Endothelial cell (in vitro differentiated cells): Measurements from ENCODE around the gene MRPS2. TPM values are rescaled to one million over a fixed set of nuclear protein-coding genes. Genes with fewer than 3 reads are reported as not detected.
"Not testable (repeated sequence)": the region's sequence is repeated elsewhere in the genome, so short reads cannot be mapped to it uniquely, and the experiment has no call there.

Experiments used
- DNase-seq: peaks from one replicate; pipeline ENCODE4 v3.0.0; 2021; ENCODE audit warnings: low spot score
- H3K27ac Mint-ChIP-seq: one replicate; pipeline ENCODE4 v1.8.0; 2021; ENCODE audit warnings: mixed read lengths, inconsistent platforms; ENCODE audit not compliant: unreplicated experiment
- H3K27me3 Mint-ChIP-seq: one replicate; pipeline ENCODE4 v1.8.0; 2021; ENCODE audit warnings: mild to moderate bottlenecking, moderate library complexity, mixed read lengths, inconsistent platforms; ENCODE audit not compliant: unreplicated experiment
- H3K36me3 Mint-ChIP-seq: one replicate; pipeline ENCODE4 v1.8.0; 2021; ENCODE audit warnings: mild to moderate bottlenecking, low read depth, mixed read lengths, inconsistent platforms; ENCODE audit not compliant: unreplicated experiment
- H3K4me1 Mint-ChIP-seq: one replicate; pipeline ENCODE4 v1.8.0; 2021; ENCODE audit warnings: mild to moderate bottlenecking, mixed read lengths, inconsistent platforms; ENCODE audit not compliant: unreplicated experiment
- H3K4me3 Mint-ChIP-seq: one replicate; pipeline ENCODE4 v1.8.0; 2021; ENCODE audit warnings: mild to moderate bottlenecking, mixed read lengths, inconsistent platforms; ENCODE audit not compliant: unreplicated experiment
- H3K9me3 Mint-ChIP-seq: one replicate; pipeline ENCODE4 v1.8.0; 2021; ENCODE audit warnings: mixed read lengths, inconsistent platforms; ENCODE audit not compliant: unreplicated experiment
- CTCF ChIP-seq: fragments of 200-600 bp; sonication (generic); IDR thresholded peaks from one replicate; pipeline ENCODE4 v1.5.0; 2021; ENCODE audit warnings: antibody characterized with exemption; ENCODE audit not compliant: unreplicated experiment
- total RNA-seq: library from RNA; stranded (reverse); fragmentation: NEBNext Ultra II Directional; extraction: Animal tissue kit (Norgen Biotek cat#: 25700); gene quantifications from one replicate; pipeline ENCODE4 v1.2.1, GENCODE V29; 2021; ENCODE audit not compliant: unreplicated experiment

The MRPS2 gene
- total RNA-seq, 1 donor from 2014 or later: 42.8 TPM

- Mint-ChIP-seq H3K27ac (no peak overlapping the region), H3K27me3 (no peaks in the 10 kb centered on the region), H3K36me3 (no peaks in the 10 kb centered on the region), H3K9me3 (no peaks in the 10 kb centered on the region), H3K4me3 (no peak overlapping the region), H3K4me1 (peaks cover 7% of the 10 kb centered on the region)
- TF ChIP-seq CTCF: no peak
- no peak for DNase-seq
Measured at GRCh38 chr9:135536216-135536615, 35.7 kb downstream of the MRPS2 start.

- not testable (repeated sequence) for H3K27me3 Mint-ChIP-seq, H3K36me3 Mint-ChIP-seq, H3K27ac Mint-ChIP-seq, DNase-seq, H3K4me3 Mint-ChIP-seq, H3K4me1 Mint-ChIP-seq, H3K9me3 Mint-ChIP-seq
Measured at GRCh38 chr9:135543262-135543894, 42.9 kb downstream of the MRPS2 start.

GRCh38 chr9:135544981-135545635, 44.6 kb downstream of the MRPS2 start:
- TF ChIP-seq CTCF: no peak
- no peak overlapping the region for H3K27ac Mint-ChIP-seq
- no peaks in the 10 kb centered on the region for H3K4me1 Mint-ChIP-seq
- H3K9me3 Mint-ChIP-seq: no peaks in the 10 kb centered on the region
- no peak overlapping the region for H3K4me3 Mint-ChIP-seq
- DNase-seq: no peak
- peaks cover 4% of the 10 kb centered on the region for H3K27me3 Mint-ChIP-seq
- no peaks in the 10 kb centered on the region for H3K36me3 Mint-ChIP-seq

- not testable (repeated sequence) for H3K27ac Mint-ChIP-seq, H3K4me1 Mint-ChIP-seq, H3K9me3 Mint-ChIP-seq, H3K4me3 Mint-ChIP-seq, H3K27me3 Mint-ChIP-seq, H3K36me3 Mint-ChIP-seq, DNase-seq
Measured at GRCh38 chr9:135545646-135546176, 45.2 kb downstream of the MRPS2 start, which contains the start of gene OBP2A. Gene OBP2A (plus strand): TSS chr9:135546126. CDS start chr9:135546181, 55 bp downstream.

GRCh38 chr9:135546792-135547617, 46.5 kb downstream of the MRPS2 start:
- H3K4me3 Mint-ChIP-seq, H3K4me1 Mint-ChIP-seq, H3K27me3 Mint-ChIP-seq, H3K27ac Mint-ChIP-seq, H3K36me3 Mint-ChIP-seq, H3K9me3 Mint-ChIP-seq, DNase-seq: not testable (repeated sequence)
